HCT116 (cell line): ENCODE results near the gene GPI. TPM values are rescaled to one million over a fixed set of nuclear protein-coding genes. Genes with fewer than 3 reads are reported as not detected.

Experiments used
- ATAC-seq: fragments of 200-7000 bp; cut with Tn5 transposase; 2 replicates; pipeline ENCODE4 v1.9.1; 2020; ENCODE audit warnings: mild to moderate bottlenecking, moderate library complexity
- BruUV-seq: library from RNA; stranded (reverse); fragments of 400-500 nt; replicated peaks from 2 replicates; lab custom pipeline; 2021; lab: Mats Ljungman, UMichigan
- CTCF ChIA-PET: fragments of 300-600 bp; sonication (Branson Sonifier 250); formaldehyde crosslinking; loops from one replicate; lab custom pipeline; 2021; ENCODE audit warnings: antibody characterized with exemption; lab: Charles Lee
- POLR2A ChIA-PET: fragments of 300-600, 350-600 bp; sonication (Branson Sonifier 250); formaldehyde crosslinking; loops from one replicate; lab custom pipeline; 2021; ENCODE audit warnings: antibody characterized with exemption; lab: Charles Lee
- RAD21 ChIA-PET, 2 experiments: fragments of 300-600 bp; sonication (Branson Sonifier 250); formaldehyde crosslinking; loops; one replicate each; lab custom pipeline; 2023; ENCODE audit warnings: low total read pairs in 2 of 2; ENCODE audit not compliant: uncharacterized antibody in 2 of 2, unreplicated experiment in 2 of 2, low non-redundant PET in 1 of 2; lab: Charles Lee
- DNase-seq: peaks from one replicate; pipeline ENCODE4 v3.0.0-alpha.2; 2010; ENCODE audit warnings: low read depth, low spot score
- H2AFZ ChIP-seq: fragments of 200-600 bp; shearing (Covaris generic), sonication (generic); 2 replicates; pipeline ENCODE4 v1.6.1; 2017; ENCODE audit warnings: low read depth, mixed run types, mixed read lengths, antibody characterized with exemption, low read length; ENCODE audit not compliant: poor library complexity, severe bottlenecking
- H3K27ac ChIP-seq: 2 replicates; pipeline ENCODE4 v1.5.1; 2012; ENCODE audit warnings: low read depth, low read length
- H3K27me3 ChIP-seq: fragments of 200-600 bp; sonication (generic); 2 replicates; pipeline ENCODE4 v1.6.1; 2016; ENCODE audit warnings: mixed run types, low read length, mixed read lengths; ENCODE audit not compliant: insufficient read depth
- H3K36me3 ChIP-seq, 2 experiments: fragments of 200-500 bp in 1 of 2; fragments of 200-600 bp in 1 of 2; sonication (Bioruptor generic) in 1 of 2; sonication (generic) in 1 of 2; 2 replicates each; pipeline versions ENCODE4 v1.5.1 to v1.6.1; 2014 to 2016; ENCODE audit warnings: low read length in 2 of 2, inconsistent platforms in 1 of 2, mixed read lengths in 1 of 2, mixed run types in 1 of 2; ENCODE audit not compliant: insufficient read depth in 2 of 2, control insufficient read depth in 1 of 2
- H3K4me1 ChIP-seq, 2 experiments: fragments of 200-600 bp in 1 of 2; sonication (generic) in 1 of 2; 2 replicates each; pipeline versions ENCODE4 v1.5.1 to v1.6.1; 2012 to 2017; ENCODE audit warnings: low read length in 2 of 2, inconsistent platforms in 1 of 2, mild to moderate bottlenecking in 1 of 2, mixed read lengths in 1 of 2, mixed run types in 1 of 2, moderate library complexity in 1 of 2; ENCODE audit not compliant: insufficient read depth in 2 of 2, control insufficient read depth in 1 of 2
- H3K4me2 ChIP-seq: fragments of 200-600 bp; sonication (generic); 2 replicates; pipeline ENCODE4 v1.6.1; 2017; ENCODE audit warnings: mixed run types, low read length, mixed read lengths
- H3K4me3 ChIP-seq, 2 experiments: fragments of 200-600 bp in 1 of 2; sonication (generic) in 1 of 2; replicated peaks in 1 of 2; 2 replicates each; pipeline ENCODE4 v1.5.1; 2011 to 2016; ENCODE audit warnings: low read length in 2 of 2, control low read depth in 1 of 2, low read depth in 1 of 2, mild to moderate bottlenecking in 1 of 2, mixed read lengths in 1 of 2, mixed run types in 1 of 2
- H3K79me2 ChIP-seq: fragments of 200-600 bp; sonication (generic); 2 replicates; pipeline ENCODE4 v1.6.1; 2017; ENCODE audit warnings: mild to moderate bottlenecking, mixed run types, low read length, moderate library complexity, mixed read lengths; ENCODE audit not compliant: insufficient read depth
- H3K9ac ChIP-seq: fragments of 200-600 bp; sonication (generic); 2 replicates; pipeline ENCODE4 v1.6.1; 2016; ENCODE audit warnings: low read length, mixed read lengths
- H3K9me2 ChIP-seq: fragments of 200-600 bp; sonication (generic), shearing (Covaris generic); 2 replicates; pipeline ENCODE4 v1.6.1; 2017; ENCODE audit warnings: mixed run types, mild to moderate bottlenecking, moderate library complexity; ENCODE audit not compliant: insufficient read depth
- H3K9me3 ChIP-seq, 2 experiments: fragments of 200-500 bp in 1 of 2; fragments of 200-600 bp in 1 of 2; sonication (Bioruptor generic) in 1 of 2; sonication (generic) in 1 of 2; 2 replicates each; pipeline ENCODE4 v1.6.1; 2014 to 2017; ENCODE audit warnings: low read length in 2 of 2, mixed read lengths in 2 of 2, inconsistent platforms in 1 of 2, low read depth in 1 of 2, mild to moderate bottlenecking in 1 of 2, mixed run types in 1 of 2, moderate library complexity in 1 of 2; ENCODE audit not compliant: control insufficient read depth in 1 of 2, insufficient read depth in 1 of 2
- H4K20me1 ChIP-seq: fragments of 200-600 bp; sonication (generic), shearing (Covaris generic); 2 replicates; pipeline ENCODE4 v1.6.1; 2017; ENCODE audit warnings: mixed run types, mild to moderate bottlenecking, moderate library complexity; ENCODE audit not compliant: insufficient read depth
- EZH2 ChIP-seq: fragments of 200-600 bp; sonication (generic); IDR thresholded peaks from 2 replicates; pipeline ENCODE4 v1.6.1; 2017; ENCODE audit warnings: antibody characterized with exemption, mixed run types
- EZH2phosphoT487 ChIP-seq: fragments of 200-600 bp; IDR thresholded peaks from 2 replicates; pipeline ENCODE4 v1.6.1; 2018; ENCODE audit warnings: antibody characterized with exemption, borderline replicate concordance
- FOSL1 ChIP-seq: IDR thresholded peaks from 2 replicates; pipeline ENCODE4 v1.6.1; 2012; ENCODE audit warnings: low read depth
- JUND ChIP-seq: IDR thresholded peaks from 2 replicates; pipeline ENCODE4 v1.6.1; 2012
- SIN3A ChIP-seq: IDR thresholded peaks from 2 replicates; pipeline ENCODE4 v1.6.1; 2012; ENCODE audit warnings: low read depth
- ZFX ChIP-seq: fragments of 450-650 bp; IDR thresholded peaks from 2 replicates; pipeline ENCODE4 v1.6.1; 2017
- intact Hi-C: fragments of 100-400 bp; cut with micrococcal nuclease; formaldehyde crosslinking; loops from 2 replicates; pipeline ENCODE4 v1.10.0; 2022
- total RNA-seq: library from RNA; stranded (reverse); gene quantifications from one replicate; pipeline ENCODE4 v1.2.1, GENCODE V29; 2021; ENCODE audit not compliant: unreplicated experiment
- TF ChIP-seq, protein P1 (sequence below): IDR thresholded peaks from 2 replicates; pipeline ENCODE4 v1.6.1; 2012
- TF ChIP-seq, protein P2 (sequence below): IDR thresholded peaks from 2 replicates; pipeline ENCODE4 v1.6.1; 2011; ENCODE audit warnings: mild to moderate bottlenecking, low read length, moderate library complexity; ENCODE audit not compliant: insufficient replicate concordance; ENCODE audit errors: extremely low read depth

Gene GPI
- total RNA-seq, 1 experiment from 2014 or later = 787 TPM

DNA sequence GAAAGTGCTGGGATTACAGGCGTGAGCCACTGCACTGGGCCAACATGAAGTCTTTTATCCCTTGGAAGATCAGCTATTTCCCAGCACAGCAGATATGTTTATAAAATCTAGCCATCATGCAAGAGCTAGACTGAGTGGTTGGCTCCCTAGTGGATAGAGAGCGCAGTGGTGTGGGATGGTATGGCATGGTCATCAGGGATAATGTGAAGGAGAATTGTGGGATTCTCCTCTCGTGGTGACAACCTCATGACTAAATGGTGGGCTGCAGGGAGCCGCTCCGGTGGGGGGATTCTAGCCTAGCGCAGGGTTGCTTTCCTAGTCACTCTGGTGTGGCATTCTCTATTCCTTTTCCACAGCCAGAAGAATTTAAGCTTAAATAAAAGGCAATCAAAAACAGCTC is 43.3 kb upstream of the GPI start:
- no peak for ATAC-seq
- Histone ChIP-seq H3K36me3 (peaks cover 0 to 9% of the 10 kb centered on the region in 2 experiments; a peak in 1 of 4 replicates), H3K9me2 (no peaks in the 10 kb centered on the region), H2AFZ (no peak overlapping the region), H4K20me1 (no peaks in the 10 kb centered on the region), H3K27ac (no peak overlapping the region), H3K4me1 (peaks cover 5 to 19% of the 10 kb centered on the region in 2 experiments; a peak in 3 of 4 replicates), H3K9ac (no peak overlapping the region), H3K27me3 (no peaks in the 10 kb centered on the region), H3K9me3 (no peaks in the 10 kb centered on the region), H3K79me2 (no peaks in the 10 kb centered on the region), H3K4me2 (no peak overlapping the region), H3K4me3 (no peak overlapping the region)
- no peak for DNase-seq
- ChIA-PET RAD21 (no interaction called here), CTCF (no interaction called here), POLR2A (no interaction called here)
- no peak for TF ChIP-seq EZH2
- no peak for TF ChIP-seq EZH2phosphoT487
- no peak for TF ChIP-seq JUND
- TF ChIP-seq, protein P1, sequence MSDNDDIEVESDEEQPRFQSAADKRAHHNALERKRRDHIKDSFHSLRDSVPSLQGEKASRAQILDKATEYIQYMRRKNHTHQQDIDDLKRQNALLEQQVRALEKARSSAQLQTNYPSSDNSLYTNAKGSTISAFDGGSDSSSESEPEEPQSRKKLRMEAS = no peak
- no peak for TF ChIP-seq ZFX
- no peak for TF ChIP-seq SIN3A
- TF ChIP-seq FOSL1 = no peak
- TF ChIP-seq, protein P2, sequence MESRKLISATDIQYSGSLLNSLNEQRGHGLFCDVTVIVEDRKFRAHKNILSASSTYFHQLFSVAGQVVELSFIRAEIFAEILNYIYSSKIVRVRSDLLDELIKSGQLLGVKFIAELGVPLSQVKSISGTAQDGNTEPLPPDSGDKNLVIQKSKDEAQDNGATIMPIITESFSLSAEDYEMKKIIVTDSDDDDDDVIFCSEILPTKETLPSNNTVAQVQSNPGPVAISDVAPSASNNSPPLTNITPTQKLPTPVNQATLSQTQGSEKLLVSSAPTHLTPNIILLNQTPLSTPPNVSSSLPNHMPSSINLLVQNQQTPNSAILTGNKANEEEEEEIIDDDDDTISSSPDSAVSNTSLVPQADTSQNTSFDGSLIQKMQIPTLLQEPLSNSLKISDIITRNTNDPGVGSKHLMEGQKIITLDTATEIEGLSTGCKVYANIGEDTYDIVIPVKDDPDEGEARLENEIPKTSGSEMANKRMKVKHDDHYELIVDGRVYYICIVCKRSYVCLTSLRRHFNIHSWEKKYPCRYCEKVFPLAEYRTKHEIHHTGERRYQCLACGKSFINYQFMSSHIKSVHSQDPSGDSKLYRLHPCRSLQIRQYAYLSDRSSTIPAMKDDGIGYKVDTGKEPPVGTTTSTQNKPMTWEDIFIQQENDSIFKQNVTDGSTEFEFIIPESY = no peak
- intact Hi-C loops = no loop called here
- no TSS peak for BruUV-seq
